Astrocyte of the spinal cord (primary cell): Measurements from ENCODE around the gene RIPK3.
A peak's percentile ranks its signal among the peaks of the same experiment; 100 is the strongest.

Source experiments
- DNase-seq: peaks from one replicate; pipeline ENCODE4 v3.0.0; 2011; ENCODE audit warnings: low read depth, low spot score
- H3K4me3 ChIP-seq: 2 replicates; pipeline ENCODE4 v1.5.1; 2011; ENCODE audit warnings: low read depth, mild to moderate bottlenecking, low read length, moderate library complexity
- in situ Hi-C: cut with HindIII; loops from 2 replicates; pipeline ENCODE4 v1.10.0; 2017; ENCODE audit warnings: low sequenced_read_pairs
- TF ChIP-seq, protein P1 (sequence below): IDR thresholded peaks from 2 replicates; pipeline ENCODE4 v1.5.1; 2012; ENCODE audit warnings: low read depth, mild to moderate bottlenecking, low read length, inconsistent platforms

Gene RIPK3

DNA sequence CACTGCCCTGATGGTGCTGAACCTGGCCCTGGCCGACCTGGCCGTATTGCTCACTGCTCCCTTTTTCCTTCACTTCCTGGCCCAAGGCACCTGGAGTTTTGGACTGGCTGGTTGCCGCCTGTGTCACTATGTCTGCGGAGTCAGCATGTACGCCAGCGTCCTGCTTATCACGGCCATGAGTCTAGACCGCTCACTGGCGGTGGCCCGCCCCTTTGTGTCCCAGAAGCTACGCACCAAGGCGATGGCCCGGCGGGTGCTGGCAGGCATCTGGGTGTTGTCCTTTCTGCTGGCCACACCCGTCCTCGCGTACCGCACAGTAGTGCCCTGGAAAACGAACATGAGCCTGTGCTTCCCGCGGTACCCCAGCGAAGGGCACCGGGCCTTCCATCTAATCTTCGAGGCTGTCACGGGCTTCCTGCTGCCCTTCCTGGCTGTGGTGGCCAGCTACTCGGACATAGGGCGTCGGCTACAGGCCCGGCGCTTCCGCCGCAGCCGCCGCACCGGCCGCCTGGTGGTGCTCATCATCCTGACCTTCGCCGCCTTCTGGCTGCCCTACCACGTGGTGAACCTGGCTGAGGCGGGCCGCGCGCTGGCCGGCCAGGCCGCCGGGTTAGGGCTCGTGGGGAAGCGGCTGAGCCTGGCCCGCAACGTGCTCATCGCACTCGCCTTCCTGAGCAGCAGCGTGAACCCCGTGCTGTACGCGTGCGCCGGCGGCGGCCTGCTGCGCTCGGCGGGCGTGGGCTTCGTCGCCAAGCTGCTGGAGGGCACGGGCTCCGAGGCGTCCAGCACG lies 23.8 kb downstream of the RIPK3 start:
- DNase-seq, result no peak
- TF ChIP-seq, protein P1, sequence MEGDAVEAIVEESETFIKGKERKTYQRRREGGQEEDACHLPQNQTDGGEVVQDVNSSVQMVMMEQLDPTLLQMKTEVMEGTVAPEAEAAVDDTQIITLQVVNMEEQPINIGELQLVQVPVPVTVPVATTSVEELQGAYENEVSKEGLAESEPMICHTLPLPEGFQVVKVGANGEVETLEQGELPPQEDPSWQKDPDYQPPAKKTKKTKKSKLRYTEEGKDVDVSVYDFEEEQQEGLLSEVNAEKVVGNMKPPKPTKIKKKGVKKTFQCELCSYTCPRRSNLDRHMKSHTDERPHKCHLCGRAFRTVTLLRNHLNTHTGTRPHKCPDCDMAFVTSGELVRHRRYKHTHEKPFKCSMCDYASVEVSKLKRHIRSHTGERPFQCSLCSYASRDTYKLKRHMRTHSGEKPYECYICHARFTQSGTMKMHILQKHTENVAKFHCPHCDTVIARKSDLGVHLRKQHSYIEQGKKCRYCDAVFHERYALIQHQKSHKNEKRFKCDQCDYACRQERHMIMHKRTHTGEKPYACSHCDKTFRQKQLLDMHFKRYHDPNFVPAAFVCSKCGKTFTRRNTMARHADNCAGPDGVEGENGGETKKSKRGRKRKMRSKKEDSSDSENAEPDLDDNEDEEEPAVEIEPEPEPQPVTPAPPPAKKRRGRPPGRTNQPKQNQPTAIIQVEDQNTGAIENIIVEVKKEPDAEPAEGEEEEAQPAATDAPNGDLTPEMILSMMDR, result peak; percentile 8
- in situ Hi-C loops, result no loop called here
- H3K4me3 ChIP-seq, result no peak overlapping the region

- no peak overlapping the region for H3K4me3 ChIP-seq
Observed at GRCh38 chr14:24315243-24315806, 24.5 kb downstream of the RIPK3 start.

DNA sequence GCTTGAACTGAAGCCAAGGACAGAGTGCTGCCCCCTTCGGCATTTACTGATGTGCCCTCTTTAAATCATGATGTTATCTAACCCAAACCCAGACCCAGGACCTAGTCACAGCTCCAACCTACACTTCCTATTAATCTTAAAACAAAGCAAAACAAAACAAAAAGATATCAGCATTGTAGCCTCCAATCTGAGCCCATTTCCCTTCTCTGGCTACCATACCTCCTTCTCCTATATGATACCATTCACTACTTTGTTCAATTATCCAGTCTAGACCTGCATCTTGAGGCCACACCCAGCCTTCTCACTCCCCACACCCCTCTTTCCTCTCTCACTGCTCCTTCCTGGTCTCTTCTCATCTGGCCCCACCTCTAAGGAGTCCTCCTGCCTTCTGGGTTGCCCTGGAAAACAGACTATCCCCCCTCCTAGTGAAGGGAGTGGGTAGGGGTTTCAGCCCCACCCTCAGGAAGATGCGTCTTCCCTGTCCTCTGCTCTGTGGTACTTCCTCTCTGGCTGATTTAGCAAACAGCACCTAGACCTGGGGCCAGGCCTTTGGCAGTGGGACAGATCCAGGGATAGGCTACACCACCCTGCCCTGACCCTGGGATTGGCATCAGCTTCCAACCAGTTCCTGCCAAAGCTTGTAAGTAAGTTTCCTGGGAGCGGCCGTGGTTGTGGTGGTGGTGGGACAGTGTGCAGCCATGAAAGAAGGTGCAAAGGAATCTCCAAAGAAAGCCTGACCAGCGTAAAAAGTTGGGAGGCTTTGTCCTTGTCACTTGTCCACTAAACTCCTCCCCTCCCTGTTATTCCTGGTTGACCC lies 25.2 kb downstream of the RIPK3 start:
- no peak for DNase-seq
- in situ Hi-C loops, result no loop called here
- TF ChIP-seq, protein P1, result no peak
- H3K4me3 ChIP-seq, result no peak overlapping the region

More at GRCh38 chr14:24315243-24315806, 24.5 kb downstream of the RIPK3 start:
- TF ChIP-seq, protein P1, result no peak
- in situ Hi-C loops, result no loop called here
- no peak for DNase-seq

DNA sequence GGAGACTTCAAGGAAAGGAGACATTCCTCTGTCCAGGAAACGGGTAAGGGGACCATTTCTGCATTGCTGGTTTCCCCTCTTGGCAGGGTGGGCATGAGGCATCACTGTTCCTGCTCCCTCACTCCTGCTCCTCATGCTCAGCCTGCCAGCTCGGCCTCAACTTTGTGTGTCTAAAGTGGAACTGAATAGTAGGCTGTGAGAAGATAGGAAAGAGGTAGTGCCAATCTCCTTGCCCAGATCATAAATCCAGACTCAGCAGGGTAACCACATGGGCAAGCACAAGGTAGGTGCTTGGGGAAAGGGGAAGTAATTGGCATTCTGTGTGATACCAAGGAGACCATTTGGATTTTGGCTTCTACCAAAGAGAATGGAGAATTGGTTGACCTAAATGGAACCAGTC lies 25.9 kb downstream of the RIPK3 start:
- DNase-seq, result no peak
- no peak overlapping the region for H3K4me3 ChIP-seq
- TF ChIP-seq, protein P1, result no peak
- in situ Hi-C loops, result no loop called here

DNA sequence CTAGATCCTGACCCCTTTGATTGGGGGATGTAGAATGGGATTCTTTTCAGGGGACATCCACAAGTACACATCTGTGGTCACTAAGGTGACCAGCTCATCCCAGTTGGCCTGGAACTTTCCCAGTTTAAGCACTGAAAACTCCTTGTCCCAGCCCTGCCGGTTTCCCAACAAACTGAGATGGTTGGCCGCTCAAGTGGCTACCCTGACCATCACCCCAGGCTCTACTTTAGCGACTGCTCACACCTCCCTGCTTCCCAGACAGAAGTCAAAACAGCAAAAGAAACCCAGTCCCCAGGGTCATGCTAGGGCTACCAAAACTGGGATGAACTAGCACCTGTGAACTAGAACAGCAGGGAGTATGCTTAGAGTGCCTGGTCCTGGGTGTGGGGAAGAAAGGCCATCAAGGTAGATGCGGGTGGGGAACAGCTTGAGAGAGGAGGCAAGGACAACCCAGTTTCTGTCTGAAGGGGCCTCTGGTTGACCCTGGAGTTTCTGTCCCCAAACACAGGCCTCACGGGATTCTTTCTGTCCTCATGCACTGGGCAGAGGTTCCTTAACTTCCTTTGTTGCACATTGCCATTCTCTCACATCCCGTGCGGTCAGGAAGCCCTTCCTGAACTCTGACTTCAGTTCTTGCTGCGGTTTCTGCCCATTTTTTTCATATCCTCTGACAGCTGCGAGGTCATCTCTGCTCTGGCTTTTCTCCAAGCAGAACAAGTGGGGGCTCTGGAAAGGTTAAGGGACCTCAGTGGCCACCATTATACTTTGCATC lies 26.9 kb downstream of the RIPK3 start:
- in situ Hi-C loops, result no loop called here
- DNase-seq, result no peak
- TF ChIP-seq, protein P1, result no peak
- H3K4me3 ChIP-seq, result no peak overlapping the region
